GM12878 (cell line): Measurements from ENCODE around the gene CAPN9. TPM values are rescaled to one million over a fixed set of nuclear protein-coding genes. Genes with fewer than 3 reads are reported as not detected.

ENCODE experiments used
- ATAC-seq: fragments of 200-7000 bp; cut with Tn5 transposase; 3 replicates; pipeline ENCODE4 v1.9.1; 2020; ENCODE audit warnings: mild to moderate bottlenecking, moderate library complexity
- BruUV-seq: library from RNA; stranded (reverse); fragments of 400-500 nt; replicated peaks from 2 replicates; lab custom pipeline; 2021; lab: Mats Ljungman, UMichigan
- CTCF ChIA-PET: fragments of 300-600 bp; sonication (Branson Sonifier 250); formaldehyde crosslinking; extraction: SDS; loops from one replicate; lab custom pipeline; 2021; ENCODE audit warnings: inconsistent platforms; lab: Yijun Ruan, JAX
- POLR2A ChIA-PET: fragments of 350-600 bp; formaldehyde crosslinking; extraction: SDS; loops from one replicate; lab custom pipeline; 2021; ENCODE audit warnings: inconsistent platforms; lab: Charles Lee
- RAD21 ChIA-PET: fragments of 300-600 bp; sonication (Branson Sonifier 250); formaldehyde crosslinking; loops from one replicate; lab custom pipeline; 2023; ENCODE audit warnings: antibody characterized with exemption; ENCODE audit not compliant: unreplicated experiment; lab: Charles Lee
- SMC1A ChIA-PET: fragments of 300-600 bp; sonication (Branson Sonifier 250); formaldehyde crosslinking; loops from one replicate; lab custom pipeline; 2023; ENCODE audit not compliant: unreplicated experiment, uncharacterized antibody; lab: Charles Lee
- DNase-seq: peaks from one replicate; pipeline ENCODE4 v3.0.0-alpha.2; 2011; ENCODE audit warnings: low read depth, low spot score
- FAIRE-seq: peaks from 3 replicates; lab custom pipeline; 2011; peaks lifted over from hg19 to GRCh38; lab: Jason Lieb, UNC
- H2AFZ ChIP-seq: 2 replicates; pipeline ENCODE4 v1.6.0; 2011; ENCODE audit warnings: low read depth, low read length, control low read depth; ENCODE audit not compliant: control insufficient read depth
- H3K27ac ChIP-seq: 2 replicates; pipeline ENCODE4 v1.5.1; 2011; ENCODE audit warnings: control low read depth; ENCODE audit not compliant: control insufficient read depth, insufficient read depth
- H3K27me3 ChIP-seq, 2 experiments: replicated peaks in 1 of 2; 2 replicates each; pipeline versions ENCODE4 v1.6.0 to v1.6.1; 2011; ENCODE audit warnings: low read length in 1 of 2; ENCODE audit not compliant: control insufficient read depth in 2 of 2, insufficient read depth in 2 of 2
- H3K36me3 ChIP-seq, 2 experiments: 2 replicates each; pipeline ENCODE4 v1.5.1; 2011; ENCODE audit warnings: low read length in 1 of 2; ENCODE audit not compliant: control insufficient read depth in 2 of 2, insufficient read depth in 2 of 2
- H3K4me1 ChIP-seq: 2 replicates; pipeline ENCODE4 v1.6.1; 2011; ENCODE audit warnings: mild to moderate bottlenecking, low read length, moderate library complexity, mixed read lengths; ENCODE audit not compliant: control insufficient read depth, insufficient read depth
- H3K4me2 ChIP-seq: 2 replicates; pipeline ENCODE4 v1.6.0; 2011; ENCODE audit warnings: control low read depth; ENCODE audit not compliant: control insufficient read depth, insufficient read depth
- H3K4me3 ChIP-seq: fragments of 200-600 bp; sonication (generic); 2 replicates; pipeline ENCODE4 v1.5.1; 2016
- H3K79me2 ChIP-seq: 2 replicates; pipeline ENCODE4 v1.6.0; 2011; ENCODE audit warnings: low read length; ENCODE audit not compliant: control insufficient read depth, insufficient read depth
- H3K9ac ChIP-seq: 2 replicates; pipeline ENCODE4 v1.8.0; 2011; ENCODE audit warnings: low read length, control low read depth, mixed read lengths; ENCODE audit not compliant: control insufficient read depth, insufficient read depth
- H3K9me3 ChIP-seq: replicated peaks from 3 replicates; pipeline ENCODE4 v1.5.1; 2011; ENCODE audit warnings: mild to moderate bottlenecking, low read length; ENCODE audit not compliant: control insufficient read depth, insufficient read depth
- H4K20me1 ChIP-seq: 2 replicates; pipeline ENCODE4 v1.6.0; 2011; ENCODE audit not compliant: control insufficient read depth, insufficient read depth
- BRCA1 ChIP-seq: IDR thresholded peaks from 2 replicates; pipeline ENCODE4 v1.6.1; 2011; ENCODE audit warnings: low read depth, low read length, improper control_type of control experiment
- E4F1 ChIP-seq: fragments of 450-650 bp; IDR thresholded peaks from 2 replicates; pipeline ENCODE4 v1.6.1; 2018; ENCODE audit warnings: borderline replicate concordance, mild to moderate bottlenecking; ENCODE audit not compliant: partially characterized antibody
- EED ChIP-seq: sonication (generic); IDR thresholded peaks from 2 replicates; pipeline ENCODE4 v1.6.1; 2016; ENCODE audit warnings: antibody characterized with exemption, low read depth
- EZH2 ChIP-seq: IDR thresholded peaks from 2 replicates; pipeline ENCODE4 v1.6.1; 2012; ENCODE audit warnings: low read depth, mild to moderate bottlenecking, control low read depth, inconsistent platforms, low read length, borderline replicate concordance; ENCODE audit not compliant: control insufficient read depth
- IRF3 ChIP-seq: fragments of 450-650 bp; IDR thresholded peaks from 2 replicates; pipeline ENCODE4 v1.6.1; 2014; ENCODE audit warnings: mild to moderate bottlenecking
- PRDM15 ChIP-seq: fragments of 450-650 bp; formaldehyde crosslinking; IDR thresholded peaks from 2 replicates; pipeline ENCODE4 v1.4.0; 2020; ENCODE audit warnings: mild to moderate bottlenecking, moderate library complexity
- RELB ChIP-seq: fragments of 450-650 bp; IDR thresholded peaks from 2 replicates; pipeline ENCODE4 v1.6.1; 2017; ENCODE audit warnings: low read depth, mild to moderate bottlenecking, moderate library complexity
- SREBF2 ChIP-seq: IDR thresholded peaks from 2 replicates; pipeline ENCODE4 v1.6.1; 2012; ENCODE audit warnings: mild to moderate bottlenecking, low read length
- WGBS: methylation state at CpG from one replicate; pipeline ENCODE4 v1.1.6; 2016; ENCODE audit warnings: low lambda C conversion rate; ENCODE audit not compliant: insufficient replicate concordance, insufficient coverage; ENCODE audit errors: missing lambda C conversion rate; 5-methylcytosine and 5-hydroxymethylcytosine counted together
- in situ Hi-C: fragments of 300-500 bp; cut with MboI; formaldehyde crosslinking; loops from 9 replicates; pipeline ENCODE4 v1.14.3; 2018; ENCODE audit warnings: mixed read lengths
- intact Hi-C: fragments of 100-400 bp; cut with micrococcal nuclease; formaldehyde crosslinking; loops from one replicate; pipeline ENCODE4 v1.14.2; 2022; ENCODE audit not compliant: unreplicated experiment
- polyA plus RNA-seq, 11 experiments: library from polyadenylated mRNA; depleted of rRNA in 4 of 11; unstranded in 6 of 11; stranded (reverse) in 5 of 11; fragments of >200 nt; fragmentation: Nextera tagmentation in 4 of 11; fragmentation: Illumina TruSeq in 1 of 11; extraction: Ambion mirVana in 4 of 11; extraction: Trizol in 1 of 11; gene quantifications; 1 replicate in 1 of 11; 2 replicates in 10 of 11; pipeline versions ENCODE4 v1.2.1 to v1.2.3, GENCODE V29; 2011 to 2016; ENCODE audit warnings: inconsistent platforms in 2 of 11, missing spikeins in 2 of 11, low read depth in 1 of 11
- total RNA-seq, 4 experiments: library from RNA; depleted of rRNA in 3 of 4; stranded (reverse); fragments of >200 nt in 3 of 4; fragmentation: Illumina TruSeq in 1 of 4; extraction: Trizol in 1 of 4; gene quantifications; 2 replicates each; pipeline versions ENCODE4 v1.2.1 to v1.2.3, GENCODE V29; 2013 to 2021

Gene CAPN9
- total and polyA plus RNA-seq, 10 of the 15 experiments (the other 5 are each of a cell fraction or from before 2014, with no cell fraction given) = not detected

GRCh38 chr1:230703679-230704385 lies 43.4 kb upstream of the CAPN9 start:
- Histone ChIP-seq H3K27me3 (peaks cover 0 to 2% of the 10 kb centered on the region in 2 experiments; a peak in 2 of 4 replicates), H3K9ac (no peak overlapping the region), H3K4me2 (no peak overlapping the region), H3K36me3 (no peaks in the 10 kb centered on the region), H2AFZ (no peak overlapping the region), H3K27ac (no peak overlapping the region), H3K4me1 (no peaks in the 10 kb centered on the region), H4K20me1 (no peaks in the 10 kb centered on the region), H3K4me3 (no peak overlapping the region), H3K79me2 (no peaks in the 10 kb centered on the region), H3K9me3 (no peaks in the 10 kb centered on the region)
- no peak for TF ChIP-seq BRCA1
- TF ChIP-seq EED = no peak
- TF ChIP-seq IRF3 = no peak
- TF ChIP-seq E4F1 = no peak
- no peak for TF ChIP-seq PRDM15
- no peak for TF ChIP-seq EZH2
- TF ChIP-seq SREBF2 = no peak
- TF ChIP-seq RELB = no peak
- FAIRE-seq (no peak), DNase-seq (no peak), ATAC-seq (no peak)
- RAD21 ChIA-PET = no interaction called here
- no TSS peak for BruUV-seq
- in situ Hi-C loops = no loop called here
- 49% methylated on average over 8 of the region's 8 CpGs for WGBS
- POLR2A ChIA-PET = no interaction called here
- CTCF ChIA-PET = no interaction called here
- SMC1A ChIA-PET = no interaction called here
- intact Hi-C loops = no loop called here
